ENCODE data around the gene MMP7. TPM values are rescaled to one million over a fixed set of nuclear protein-coding genes. Genes with fewer than 3 reads are reported as not detected.

Gene MMP7
- total RNA-seq, 3 donors from 2014 or later (not counting 1 experiment from before 2014, with no cell fraction given): not detected

GRCh38 chr11:102486584-102486983, 44.0 kb downstream of the MMP7 start:
- no peak overlapping the region for H3K4me3 ChIP-seq (ENCODE audit: low read length)
- H3K4me1 Mint-ChIP-seq: no peaks in the 10 kb centered on the region
- no peaks in the 10 kb centered on the region for H3K4me1 ChIP-seq (ENCODE audit: control insufficient read depth, insufficient read depth, low read length)
- H3K9me3 Mint-ChIP-seq: no peaks in the 10 kb centered on the region
- peaks cover 0 to 7% of the 10 kb centered on the region in 2 donors for H3K27me3 Mint-ChIP-seq (ENCODE audit: low read depth in 2 of 2)
- no peaks in the 10 kb centered on the region for H3K27me3 ChIP-seq (ENCODE audit: control insufficient read depth, insufficient read depth, low read length)
- H3K9me3 ChIP-seq (ENCODE audit: control insufficient read depth, insufficient read depth, low read length): no peaks in the 10 kb centered on the region
- no peak for DNase-seq
- H3K36me3 Mint-ChIP-seq: no peaks in the 10 kb centered on the region
- no peak for TF ChIP-seq CTCF (IDR thresholded peaks at IDR 0.05)
- intact Hi-C loops (cut with micrococcal nuclease): no loop called here
- H3K27ac Mint-ChIP-seq: no peak overlapping the region
- H3K27ac ChIP-seq (ENCODE audit: low read length): no peak overlapping the region
- WGBS (ENCODE audit: insufficient coverage): 98% methylated on average over 2 of the region's 2 CpGs
- H3K36me3 ChIP-seq (ENCODE audit: control insufficient read depth, insufficient read depth, low read length): no peaks in the 10 kb centered on the region
- H3K4me3 Mint-ChIP-seq: no peak overlapping the region
- no peak for ATAC-seq

GRCh38 chr11:102485095-102485722, 45.3 kb downstream of the MMP7 start:
- no peak overlapping the region for H3K27ac Mint-ChIP-seq
- Histone ChIP-seq H3K27me3 (ENCODE audit: control insufficient read depth, insufficient read depth, low read length) (no peaks in the 10 kb centered on the region), H3K27ac (ENCODE audit: low read length) (no peak overlapping the region), H3K4me1 (ENCODE audit: control insufficient read depth, insufficient read depth, low read length) (no peaks in the 10 kb centered on the region), H3K4me3 (ENCODE audit: low read length) (no peak overlapping the region), H3K36me3 (ENCODE audit: control insufficient read depth, insufficient read depth, low read length) (no peaks in the 10 kb centered on the region), H3K9me3 (ENCODE audit: control insufficient read depth, insufficient read depth, low read length) (no peaks in the 10 kb centered on the region)
- no peaks in the 10 kb centered on the region for H3K4me1 Mint-ChIP-seq
- no CpG with 5 or more reads among the region's 2 CpGs for WGBS (ENCODE audit: insufficient coverage)
- no peaks in the 10 kb centered on the region for H3K36me3 Mint-ChIP-seq
- TF ChIP-seq CTCF (IDR thresholded peaks at IDR 0.05): no peak
- H3K9me3 Mint-ChIP-seq: no peaks in the 10 kb centered on the region
- H3K27me3 Mint-ChIP-seq (ENCODE audit: low read depth in 2 of 2): peaks cover 0 to 10% of the 10 kb centered on the region in 2 donors
- intact Hi-C loops (cut with micrococcal nuclease): no loop called here
- H3K4me3 Mint-ChIP-seq: no peak overlapping the region
- ATAC-seq (no peak), DNase-seq (no peak)

GRCh38 chr11:102482433-102482832, 48.1 kb downstream of the MMP7 start:
- Histone ChIP-seq H3K4me3 (ENCODE audit: low read length) (no peak overlapping the region), H3K36me3 (ENCODE audit: control insufficient read depth, insufficient read depth, low read length) (no peaks in the 10 kb centered on the region), H3K27ac (ENCODE audit: low read length) (no peak overlapping the region), H3K4me1 (ENCODE audit: control insufficient read depth, insufficient read depth, low read length) (no peaks in the 10 kb centered on the region), H3K27me3 (ENCODE audit: control insufficient read depth, insufficient read depth, low read length) (no peaks in the 10 kb centered on the region), H3K9me3 (ENCODE audit: control insufficient read depth, insufficient read depth, low read length) (no peaks in the 10 kb centered on the region)
- WGBS (ENCODE audit: insufficient coverage): 67% methylated on average over 3 of the region's 3 CpGs
- TF ChIP-seq CTCF (IDR thresholded peaks at IDR 0.05): no peak
- Mint-ChIP-seq H3K9me3 (no peaks in the 10 kb centered on the region), H3K36me3 (no peaks in the 10 kb centered on the region), H3K4me3 (no peak overlapping the region), H3K4me1 (no peaks in the 10 kb centered on the region), H3K27ac (no peak overlapping the region), H3K27me3 (ENCODE audit: low read depth in 2 of 2) (peaks cover 0 to 6% of the 10 kb centered on the region in 2 donors)
- DNase-seq (no peak), ATAC-seq (no peak)
- intact Hi-C loops (cut with micrococcal nuclease): no loop called here

- H3K4me1 ChIP-seq (ENCODE audit: control insufficient read depth, insufficient read depth, low read length): peaks cover 4% of the 10 kb centered on the region
- no peaks in the 10 kb centered on the region for H3K36me3 ChIP-seq (ENCODE audit: control insufficient read depth, insufficient read depth, low read length)
- Mint-ChIP-seq H3K4me3 (no peak overlapping the region), H3K27me3 (ENCODE audit: low read depth in 2 of 2) (peaks cover 0 to 3% of the 10 kb centered on the region in 2 donors), H3K27ac (no peak overlapping the region), H3K36me3 (no peaks in the 10 kb centered on the region), H3K9me3 (no peaks in the 10 kb centered on the region), H3K4me1 (peaks cover 8 to 9% of the 10 kb centered on the region in 2 donors)
- H3K4me3 ChIP-seq (ENCODE audit: low read length): no peak overlapping the region
- no peak for TF ChIP-seq CTCF (IDR thresholded peaks at IDR 0.05)
- 94% methylated on average over 1 of the region's 2 CpGs for WGBS (ENCODE audit: insufficient coverage)
- intact Hi-C loops (cut with micrococcal nuclease): no loop called here
- no peaks in the 10 kb centered on the region for H3K27me3 ChIP-seq (ENCODE audit: control insufficient read depth, insufficient read depth, low read length)
- ATAC-seq (no peak), DNase-seq (no peak)
- H3K27ac ChIP-seq (ENCODE audit: low read length): no peak overlapping the region
- H3K9me3 ChIP-seq (ENCODE audit: control insufficient read depth, insufficient read depth, low read length): no peaks in the 10 kb centered on the region
Observed at GRCh38 chr11:102479733-102480132, 50.8 kb downstream of the MMP7 start.

All from natural killer cell (primary cell).